Natural killer cell (primary cell): ENCODE results near the gene ASH1L. TPM values are rescaled to one million over a fixed set of nuclear protein-coding genes. Genes with fewer than 3 reads are reported as not detected.

Experiments used
- ATAC-seq, 3 donors: fragments of 150-1000 bp in 2 of 3; fragments of 200-7000 bp in 1 of 3; cut with Tn5 transposase; 1 replicate in 1 of 3; 2 replicates in 2 of 3; pipeline ENCODE4 v1.10.0; 2021; ENCODE audit warnings: mild to moderate bottlenecking in 2 of 3, moderate library complexity in 2 of 3
- DNase-seq, 2 donors: peaks; one replicate each; pipeline versions ENCODE4 v3.0.0 to v3.0.0-alpha.2; 2013 to 2021; ENCODE audit warnings: mixed read lengths in 1 of 2
- H3K27ac ChIP-seq: one replicate; pipeline ENCODE4 v1.5.1; 2013; ENCODE audit warnings: mild to moderate bottlenecking, low read length
- H3K27me3 ChIP-seq: one replicate; pipeline ENCODE4 v1.6.1; 2013; ENCODE audit warnings: low read length; ENCODE audit not compliant: control insufficient read depth, insufficient read depth
- H3K36me3 ChIP-seq: one replicate; pipeline ENCODE4 v1.6.1; 2013; ENCODE audit warnings: low read length; ENCODE audit not compliant: control insufficient read depth, insufficient read depth
- H3K4me1 ChIP-seq: one replicate; pipeline ENCODE4 v1.6.1; 2013; ENCODE audit warnings: low read length; ENCODE audit not compliant: control insufficient read depth, insufficient read depth
- H3K4me3 ChIP-seq: one replicate; pipeline ENCODE4 v1.5.1; 2013; ENCODE audit warnings: low read length
- H3K9me3 ChIP-seq: one replicate; pipeline ENCODE4 v1.6.1; 2013; ENCODE audit warnings: low read length; ENCODE audit not compliant: control insufficient read depth, insufficient read depth
- H3K27ac Mint-ChIP-seq, 2 donors: one replicate each; pipeline ENCODE4 v1.8.0; 2022; ENCODE audit warnings: mild to moderate bottlenecking in 2 of 2, mixed read lengths in 2 of 2, moderate library complexity in 1 of 2
- H3K27me3 Mint-ChIP-seq, 2 donors: one replicate each; pipeline ENCODE4 v1.8.0; 2022; ENCODE audit warnings: low read depth in 2 of 2, mixed read lengths in 2 of 2
- H3K36me3 Mint-ChIP-seq: one replicate; pipeline ENCODE4 v1.8.0; 2022; ENCODE audit warnings: mixed read lengths
- H3K4me1 Mint-ChIP-seq, 2 donors: one replicate each; pipeline ENCODE4 v1.8.0; 2022; ENCODE audit warnings: mixed read lengths in 2 of 2
- H3K4me3 Mint-ChIP-seq: one replicate; pipeline ENCODE4 v1.8.0; 2022; ENCODE audit warnings: mild to moderate bottlenecking, moderate library complexity, mixed read lengths
- H3K9me3 Mint-ChIP-seq, 2 donors: one replicate each; pipeline ENCODE4 v1.8.0; 2022; ENCODE audit warnings: mixed read lengths in 2 of 2
- WGBS: methylation state at CpG from one replicate; pipeline ENCODE4 v1.1.7; 2013; ENCODE audit warnings: missing lambda C conversion rate; ENCODE audit not compliant: insufficient coverage; 5-methylcytosine and 5-hydroxymethylcytosine counted together
- intact Hi-C: fragments of 100-400 bp; cut with micrococcal nuclease; formaldehyde crosslinking; loops from one replicate; pipeline ENCODE4 v1.14.2; 2022
- total RNA-seq, 4 donors: library from RNA; stranded (reverse); fragments of 120-200 nt in 1 of 4; gene quantifications; one replicate each; pipeline versions ENCODE4 v1.2.3 to v1.2.4, GENCODE V29; 2013 to 2022
- TF ChIP-seq, protein P1 (sequence below): fragments of 200-600 bp; IDR thresholded peaks from one replicate; pipeline ENCODE4 v1.8.0; 2022; ENCODE audit warnings: antibody characterized with exemption

The ASH1L gene
- total RNA-seq, 3 donors from 2014 or later (not counting 1 experiment from before 2014, with no cell fraction given) = 82.2 to 99.5 (median 91.9) TPM

DNA sequence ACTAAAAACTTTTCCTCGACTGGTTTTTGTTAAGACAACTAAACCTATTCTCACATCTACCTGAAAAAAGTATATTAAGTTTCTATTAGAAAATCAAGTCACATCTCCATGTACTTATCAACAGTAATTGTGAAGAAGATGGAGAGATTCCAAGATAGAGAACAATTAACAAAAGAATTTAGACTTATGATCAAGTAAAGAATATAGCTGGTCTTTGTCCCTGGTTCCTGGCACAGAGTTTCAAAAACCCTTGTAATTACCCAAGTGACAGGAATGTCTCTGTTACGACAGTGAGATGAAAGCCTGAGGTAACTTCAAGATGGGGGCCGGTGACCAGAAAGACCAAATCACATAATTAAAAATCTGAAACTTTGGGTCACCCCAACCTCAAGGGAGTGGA, 91.6 kb downstream of the ASH1L start:
- H3K9me3 Mint-ChIP-seq = peaks cover 0 to 2% of the 10 kb centered on the region in 2 donors
- H3K4me3 Mint-ChIP-seq = no peak overlapping the region
- TF ChIP-seq, protein P1, sequence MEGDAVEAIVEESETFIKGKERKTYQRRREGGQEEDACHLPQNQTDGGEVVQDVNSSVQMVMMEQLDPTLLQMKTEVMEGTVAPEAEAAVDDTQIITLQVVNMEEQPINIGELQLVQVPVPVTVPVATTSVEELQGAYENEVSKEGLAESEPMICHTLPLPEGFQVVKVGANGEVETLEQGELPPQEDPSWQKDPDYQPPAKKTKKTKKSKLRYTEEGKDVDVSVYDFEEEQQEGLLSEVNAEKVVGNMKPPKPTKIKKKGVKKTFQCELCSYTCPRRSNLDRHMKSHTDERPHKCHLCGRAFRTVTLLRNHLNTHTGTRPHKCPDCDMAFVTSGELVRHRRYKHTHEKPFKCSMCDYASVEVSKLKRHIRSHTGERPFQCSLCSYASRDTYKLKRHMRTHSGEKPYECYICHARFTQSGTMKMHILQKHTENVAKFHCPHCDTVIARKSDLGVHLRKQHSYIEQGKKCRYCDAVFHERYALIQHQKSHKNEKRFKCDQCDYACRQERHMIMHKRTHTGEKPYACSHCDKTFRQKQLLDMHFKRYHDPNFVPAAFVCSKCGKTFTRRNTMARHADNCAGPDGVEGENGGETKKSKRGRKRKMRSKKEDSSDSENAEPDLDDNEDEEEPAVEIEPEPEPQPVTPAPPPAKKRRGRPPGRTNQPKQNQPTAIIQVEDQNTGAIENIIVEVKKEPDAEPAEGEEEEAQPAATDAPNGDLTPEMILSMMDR = no peak
- H3K36me3 Mint-ChIP-seq = peaks cover 9% of the 10 kb centered on the region
- Histone ChIP-seq H3K36me3 (peaks cover 7% of the 10 kb centered on the region), H3K9me3 (peaks cover 6% of the 10 kb centered on the region), H3K4me1 (no peaks in the 10 kb centered on the region), H3K27me3 (no peaks in the 10 kb centered on the region), H3K27ac (no peak overlapping the region), H3K4me3 (no peak overlapping the region)
- no peak for ATAC-seq
- H3K27ac Mint-ChIP-seq = peak overlapping the region in 1 of 2 donors; percentile 34
- intact Hi-C loops = no loop called here
- no peaks in the 10 kb centered on the region for H3K27me3 Mint-ChIP-seq
- H3K4me1 Mint-ChIP-seq = peaks cover 35 to 47% of the 10 kb centered on the region in 2 donors
- DNase-seq = no peak
- WGBS = 100% methylated on average over 2 of the region's 3 CpGs

GRCh38 chr1:155466996-155467395, 95.6 kb downstream of the ASH1L start:
- TF ChIP-seq, protein P1 = no peak
- Histone ChIP-seq H3K36me3 (peaks cover 8% of the 10 kb centered on the region), H3K4me1 (no peaks in the 10 kb centered on the region), H3K27ac (no peak overlapping the region), H3K27me3 (no peaks in the 10 kb centered on the region), H3K4me3 (no peak overlapping the region), H3K9me3 (peaks cover 6% of the 10 kb centered on the region)
- DNase-seq (peak in 1 of 2 donors; percentile 20), ATAC-seq (no peak)
- H3K27ac Mint-ChIP-seq = peak overlapping the region; percentile 60 to 73
- intact Hi-C loops = no loop called here
- peaks cover 9% of the 10 kb centered on the region for H3K36me3 Mint-ChIP-seq
- H3K9me3 Mint-ChIP-seq = peaks cover 0 to 2% of the 10 kb centered on the region in 2 donors
- no peaks in the 10 kb centered on the region for H3K27me3 Mint-ChIP-seq
- H3K4me3 Mint-ChIP-seq = no peak overlapping the region
- peaks cover 31 to 39% of the 10 kb centered on the region in 2 donors for H3K4me1 Mint-ChIP-seq

- no peaks in the 10 kb centered on the region for H3K27me3 Mint-ChIP-seq
- Histone ChIP-seq H3K36me3 (peaks cover 6% of the 10 kb centered on the region), H3K9me3 (peaks cover 6% of the 10 kb centered on the region), H3K27ac (no peak overlapping the region), H3K4me1 (no peaks in the 10 kb centered on the region), H3K4me3 (no peak overlapping the region), H3K27me3 (no peaks in the 10 kb centered on the region)
- TF ChIP-seq, protein P1 = no peak
- no CpG with 5 or more reads among the region's 1 CpG for WGBS
- intact Hi-C loops = no loop called here
- H3K36me3 Mint-ChIP-seq = peaks cover 6% of the 10 kb centered on the region
- H3K9me3 Mint-ChIP-seq = peaks cover 0 to 2% of the 10 kb centered on the region in 2 donors
- ATAC-seq (peak in 2 of 3 donors; percentile 26 to 36), DNase-seq (peak in 1 of 2 donors; percentile 51)
- peak overlapping the region; percentile 60 to 73 for H3K27ac Mint-ChIP-seq
- H3K4me1 Mint-ChIP-seq = peaks cover 31 to 39% of the 10 kb centered on the region in 2 donors
- H3K4me3 Mint-ChIP-seq = no peak overlapping the region
Measured at GRCh38 chr1:155466617-155466972, 96.0 kb downstream of the ASH1L start.
